H9 (cell line): ENCODE measurements around the gene ASCC3. TPM values are rescaled to one million over a fixed set of nuclear protein-coding genes. Genes with fewer than 3 reads are reported as not detected.
A peak's percentile ranks its signal among the peaks of the same experiment; 100 is the strongest.

ENCODE experiments used
- DNase-seq: peaks from one replicate; pipeline ENCODE4 v3.0.0-alpha.2; 2017
- H2AFZ ChIP-seq: one replicate; pipeline ENCODE4 v1.6.1; 2013; ENCODE audit warnings: mild to moderate bottlenecking, low read length, control low read depth, moderate library complexity
- H2AK5ac ChIP-seq: 2 replicates; pipeline ENCODE4 v1.6.1; 2013; ENCODE audit warnings: low read length, control low read depth, mixed read lengths; ENCODE audit not compliant: insufficient read length
- H2BK120ac ChIP-seq: one replicate; pipeline ENCODE4 v1.6.1; 2013; ENCODE audit warnings: low read depth, mild to moderate bottlenecking, low read length, control low read depth, inconsistent platforms; ENCODE audit not compliant: poor library complexity, severe bottlenecking
- H2BK12ac ChIP-seq: 2 replicates; pipeline ENCODE4 v1.6.1; 2013; ENCODE audit warnings: low read length, control low read depth, mixed read lengths, low read depth; ENCODE audit not compliant: insufficient read length
- H2BK15ac ChIP-seq: 2 replicates; pipeline ENCODE4 v1.6.1; 2013; ENCODE audit warnings: low read depth, low read length, control low read depth
- H2BK20ac ChIP-seq: one replicate; pipeline ENCODE4 v1.6.1; 2013; ENCODE audit warnings: low read depth, mild to moderate bottlenecking, low read length, control low read depth, inconsistent platforms; ENCODE audit not compliant: poor library complexity, severe bottlenecking
- H2BK5ac ChIP-seq: 2 replicates; pipeline ENCODE4 v1.6.1; 2013; ENCODE audit warnings: low read length, control low read depth, mixed read lengths; ENCODE audit not compliant: insufficient read length
- H3K14ac ChIP-seq: 2 replicates; pipeline ENCODE4 v1.6.1; 2013; ENCODE audit warnings: low read length, control low read depth; ENCODE audit not compliant: insufficient read depth
- H3K18ac ChIP-seq: 2 replicates; pipeline ENCODE4 v1.6.1; 2013; ENCODE audit warnings: low read depth, mild to moderate bottlenecking, mixed read lengths, low read length, control low read depth; ENCODE audit not compliant: insufficient read length
- H3K23ac ChIP-seq: 2 replicates; pipeline ENCODE4 v1.6.1; 2013; ENCODE audit warnings: low read length, control low read depth, mixed read lengths, low read depth; ENCODE audit not compliant: insufficient read length
- H3K23me2 ChIP-seq: 2 replicates; pipeline ENCODE4 v1.6.1; 2013; ENCODE audit warnings: low read depth, mild to moderate bottlenecking, mixed read lengths, low read length, control low read depth; ENCODE audit not compliant: insufficient read length, poor library complexity, severe bottlenecking
- H3K27ac ChIP-seq: 2 replicates; pipeline ENCODE4 v1.5.1; 2013; ENCODE audit warnings: low read length, control low read depth, mixed read lengths, low read depth; ENCODE audit not compliant: insufficient read length
- H3K27me3 ChIP-seq: 2 replicates; pipeline ENCODE4 v1.6.1; 2013; ENCODE audit warnings: low read length, control low read depth, inconsistent platforms; ENCODE audit not compliant: insufficient read depth
- H3K4ac ChIP-seq: 2 replicates; pipeline ENCODE4 v1.6.1; 2013; ENCODE audit warnings: low read depth, mild to moderate bottlenecking, control low read depth, inconsistent platforms, low read length, moderate library complexity
- H3K4me1 ChIP-seq: 2 replicates; pipeline ENCODE4 v1.6.1; 2013; ENCODE audit warnings: low read length, control low read depth, inconsistent platforms; ENCODE audit not compliant: insufficient read depth
- H3K4me2 ChIP-seq: 2 replicates; pipeline ENCODE4 v1.6.1; 2013; ENCODE audit warnings: low read length, control low read depth, mixed read lengths; ENCODE audit not compliant: insufficient read length, insufficient read depth
- H3K56ac ChIP-seq: 2 replicates; pipeline ENCODE4 v1.6.1; 2013; ENCODE audit warnings: low read depth, mild to moderate bottlenecking, mixed read lengths, low read length, control low read depth; ENCODE audit not compliant: insufficient read length
- H3K79me1 ChIP-seq: 2 replicates; pipeline ENCODE4 v1.6.1; 2013; ENCODE audit warnings: low read depth, mild to moderate bottlenecking, moderate library complexity, low read length, control low read depth, inconsistent platforms; ENCODE audit not compliant: insufficient read depth, poor library complexity, severe bottlenecking
- H3K79me2 ChIP-seq: 2 replicates; pipeline ENCODE4 v1.6.1; 2013; ENCODE audit warnings: low read length, control low read depth, inconsistent platforms; ENCODE audit not compliant: insufficient read depth
- H3K9ac ChIP-seq: 2 replicates; pipeline ENCODE4 v1.6.1; 2013; ENCODE audit warnings: low read length, control low read depth, mixed read lengths; ENCODE audit not compliant: insufficient read length; ENCODE audit errors: extremely low read depth
- H3K9me3 ChIP-seq: one replicate; pipeline ENCODE4 v1.6.1; 2013; ENCODE audit warnings: low read depth, low read length, inconsistent platforms; ENCODE audit not compliant: control insufficient read depth
- H3T11ph ChIP-seq: one replicate; pipeline ENCODE4 v1.6.1; 2013; ENCODE audit warnings: mild to moderate bottlenecking, low read length, control low read depth, inconsistent platforms
- H4K20me1 ChIP-seq: one replicate; pipeline ENCODE4 v1.6.1; 2013; ENCODE audit not compliant: control insufficient read depth, insufficient read length, insufficient read depth
- H4K5ac ChIP-seq: 2 replicates; pipeline ENCODE4 v1.6.1; 2013; ENCODE audit warnings: low read depth, mild to moderate bottlenecking, mixed read lengths, low read length, control low read depth; ENCODE audit not compliant: insufficient read length
- H4K8ac ChIP-seq: replicated peaks from 2 replicates; pipeline ENCODE4 v1.6.1; 2013; ENCODE audit warnings: low read length, control low read depth, mixed read lengths, low read depth; ENCODE audit not compliant: insufficient read length
- H4K91ac ChIP-seq: 2 replicates; pipeline ENCODE4 v1.6.1; 2013; ENCODE audit warnings: low read depth, mild to moderate bottlenecking, moderate library complexity, mixed read lengths, low read length, control low read depth; ENCODE audit not compliant: insufficient read length
- H3K27ac Mint-ChIP-seq, 3 experiments: 2 replicates in 2 of 3; 3 replicates in 1 of 3; pipeline ENCODE4 v1.8.0; 2020 to 2021; ENCODE audit warnings: mixed read lengths in 3 of 3, mild to moderate bottlenecking in 1 of 3, moderate library complexity in 1 of 3
- H3K27me3 Mint-ChIP-seq: 2 replicates; pipeline ENCODE4 v1.8.0; 2021; ENCODE audit warnings: low read depth, mild to moderate bottlenecking, moderate library complexity, mixed read lengths
- H3K36me3 Mint-ChIP-seq, 3 experiments: 2 replicates in 2 of 3; 3 replicates in 1 of 3; pipeline ENCODE4 v1.8.0; 2020 to 2021; ENCODE audit warnings: low read depth in 3 of 3, mixed read lengths in 3 of 3; ENCODE audit not compliant: insufficient read depth in 1 of 3
- H3K4me1 Mint-ChIP-seq, 2 experiments: 2 replicates each; pipeline ENCODE4 v1.8.0; 2020; ENCODE audit warnings: mixed read lengths in 2 of 2
- H3K4me3 Mint-ChIP-seq, 2 experiments: 2 replicates in 1 of 2; 3 replicates in 1 of 2; pipeline ENCODE4 v1.8.0; 2020 to 2021; ENCODE audit warnings: mild to moderate bottlenecking in 2 of 2, mixed read lengths in 2 of 2, moderate library complexity in 1 of 2
- H3K9me3 Mint-ChIP-seq, 2 experiments: 2 replicates in 1 of 2; 3 replicates in 1 of 2; pipeline ENCODE4 v1.8.0; 2020; ENCODE audit warnings: mild to moderate bottlenecking in 2 of 2, mixed read lengths in 2 of 2, moderate library complexity in 1 of 2
- CTCF ChIP-seq: fragments of 200-600 bp; sonication (generic); conservative IDR thresholded peaks from 3 replicates; pipeline ENCODE4 v1.8.0; 2021; ENCODE audit warnings: antibody characterized with exemption, mild to moderate bottlenecking
- WGBS: extraction: QIAGEN DNeasy Blood & Tissue Kit; methylation state at CpG from one replicate; pipeline ENCODE4 v1.1.7; 2013; ENCODE audit warnings: missing lambda C conversion rate, low lambda C conversion rate, mixed read lengths; ENCODE audit not compliant: insufficient read length; ENCODE audit errors: extremely low coverage; 5-methylcytosine and 5-hydroxymethylcytosine counted together
- total RNA-seq: library from RNA; stranded (reverse); gene quantifications from 2 replicates; pipeline ENCODE4 v1.2.1, GENCODE V29; 2021

Gene ASCC3
- total RNA-seq, 1 experiment from 2014 or later, result 63.8 TPM

- no peak overlapping the region for H3K56ac ChIP-seq
- peaks cover 93% of the 10 kb centered on the region for H3K27me3 ChIP-seq
- no peak overlapping the region for H4K5ac ChIP-seq
- H3K4me2 ChIP-seq, result peak overlapping the region; percentile 56
- no peak overlapping the region for H3T11ph ChIP-seq
- Mint-ChIP-seq H3K36me3 (no peaks in the 10 kb centered on the region), H3K27ac (no peak overlapping the region), H3K4me3 (peak overlapping the region in 1 of 2 experiments; percentile 68; a peak in 3 of 5 replicates), H3K4me1 (peaks cover 40 to 65% of the 10 kb centered on the region in 2 experiments), H3K27me3 (no peaks in the 10 kb centered on the region; the same call in 1 of the 2 replicates), H3K9me3 (peaks cover 0 to 10% of the 10 kb centered on the region in 2 experiments; a peak in 2 of 5 replicates)
- peaks cover 2% of the 10 kb centered on the region; the same call in 1 of the 2 replicates for H3K4me1 ChIP-seq
- WGBS, result no CpG with 5 or more reads among the region's 29 CpGs
- H2BK20ac ChIP-seq, result no peak overlapping the region
- TF ChIP-seq CTCF, result no peak
- no peak overlapping the region for H2BK15ac ChIP-seq
- H3K27ac ChIP-seq, result no peak overlapping the region
- H3K18ac ChIP-seq, result no peak overlapping the region
- H3K79me1 ChIP-seq, result no peaks in the 10 kb centered on the region
- H4K91ac ChIP-seq, result no peak overlapping the region
- no peak overlapping the region for H2AFZ ChIP-seq
- H3K4ac ChIP-seq, result no peak overlapping the region
- H3K23me2 ChIP-seq, result peaks cover 22% of the 10 kb centered on the region
- no peaks in the 10 kb centered on the region for H4K20me1 ChIP-seq
- H3K79me2 ChIP-seq, result no peaks in the 10 kb centered on the region
- peak; percentile 69 for DNase-seq
- H3K9ac ChIP-seq, result no peak overlapping the region
- no peak overlapping the region for H2BK120ac ChIP-seq
- H2BK5ac ChIP-seq, result no peak overlapping the region
- no peaks in the 10 kb centered on the region for H3K9me3 ChIP-seq
- H3K14ac ChIP-seq, result no peak overlapping the region
- H2AK5ac ChIP-seq, result no peak overlapping the region
- H2BK12ac ChIP-seq, result no peak overlapping the region
- no peak overlapping the region for H4K8ac ChIP-seq
- H3K23ac ChIP-seq, result no peak overlapping the region
These were observed 419.7 kb downstream of the ASCC3 start for GRCh38 chr6:100461278-100461916.
